ENCODE results near the gene CAPN1.

- TF ChIP-seq REST (IDR thresholded peaks at IDR 0.05; ENCODE audit: low read depth) (no peak), EP300 (IDR thresholded peaks at IDR 0.05; ENCODE audit: borderline replicate concordance) (no peak), RAD21 (IDR thresholded peaks at IDR 0.05; ENCODE audit: low read depth) (no peak), FOXM1 (IDR thresholded peaks at IDR 0.05; ENCODE audit: borderline replicate concordance, low read depth) (no peak), CEBPB (IDR thresholded peaks at IDR 0.05) (no peak), TAF1 (IDR thresholded peaks at IDR 0.05; ENCODE audit: low read depth) (no peak)
These were observed 49.3 kb upstream of the CAPN1 start for GRCh38 chr11:65132238-65132987.

Measured in Ishikawa (cell line).